WTC11 (cell line): ENCODE results near the gene UGGT1. TPM values are rescaled to one million over a fixed set of nuclear protein-coding genes. Genes with fewer than 3 reads are reported as not detected.

Experiments used
- ATAC-seq: fragments of 200-7000 bp; cut with Tn5 transposase; 2 replicates; pipeline ENCODE4 v1.10.0; 2021; ENCODE audit warnings: mild to moderate bottlenecking, moderate library complexity
- CTCF ChIA-PET: fragments of 300-600 bp; sonication (Branson Sonifier 250); formaldehyde crosslinking; loops from one replicate; lab custom pipeline; 2021; ENCODE audit warnings: antibody characterized with exemption; lab: Charles Lee
- POLR2A ChIA-PET: fragments of 350-600 bp; sonication (Branson Sonifier 250); formaldehyde crosslinking; loops from one replicate; lab custom pipeline; 2021; ENCODE audit warnings: antibody characterized with exemption; lab: Charles Lee
- DNase-seq: peaks from one replicate; pipeline ENCODE4 v3.0.0; 2021; ENCODE audit warnings: low spot score
- H3K27ac Mint-ChIP-seq: 2 replicates; pipeline ENCODE4 v1.8.0; 2021; ENCODE audit warnings: mixed read lengths
- H3K27me3 Mint-ChIP-seq: 2 replicates; pipeline ENCODE4 v1.8.0; 2021; ENCODE audit warnings: low read depth, mild to moderate bottlenecking, moderate library complexity, mixed read lengths
- H3K36me3 Mint-ChIP-seq: 2 replicates; pipeline ENCODE4 v1.8.0; 2021; ENCODE audit warnings: mixed read lengths
- H3K4me1 Mint-ChIP-seq: 2 replicates; pipeline ENCODE4 v1.8.0; 2022; ENCODE audit warnings: mixed read lengths
- H3K4me3 Mint-ChIP-seq: 2 replicates; pipeline ENCODE4 v1.8.0; 2021; ENCODE audit warnings: mild to moderate bottlenecking, moderate library complexity, mixed read lengths
- H3K9me3 Mint-ChIP-seq: 2 replicates; pipeline ENCODE4 v1.8.0; 2021; ENCODE audit warnings: mixed read lengths
- ELF4 ChIP-seq: sonication (generic); formaldehyde crosslinking; IDR thresholded peaks from 2 replicates; pipeline ENCODE4 v1.8.1; 2022; ENCODE audit warnings: low read depth, mild to moderate bottlenecking, moderate library complexity, missing genetic modification reagents
- FOXK1 ChIP-seq: sonication (generic); formaldehyde crosslinking; IDR thresholded peaks from 2 replicates; pipeline ENCODE4 v1.8.0; 2022; ENCODE audit warnings: mild to moderate bottlenecking, moderate library complexity, missing genetic modification reagents
- GABPB1 ChIP-seq: sonication (generic); formaldehyde crosslinking; IDR thresholded peaks from 2 replicates; pipeline ENCODE4 v1.8.1; 2023; ENCODE audit warnings: mild to moderate bottlenecking, missing genetic modification reagents
- HMGA2 ChIP-seq: fragments of 250-450 bp; sonication (Bioruptor Pico); IDR thresholded peaks from 2 replicates; pipeline ENCODE4 v1.4.0; 2021; ENCODE audit warnings: mild to moderate bottlenecking, moderate library complexity
- MYBL2 ChIP-seq: sonication (generic); formaldehyde crosslinking; IDR thresholded peaks from 2 replicates; pipeline ENCODE4 v1.8.1; 2023; ENCODE audit warnings: mild to moderate bottlenecking, moderate library complexity, missing genetic modification reagents
- NFYB ChIP-seq: sonication (generic); formaldehyde crosslinking; conservative IDR thresholded peaks from 2 replicates; pipeline ENCODE4 v1.8.0; 2022; ENCODE audit warnings: low read depth, missing genetic modification reagents
- SP1 ChIP-seq: sonication (generic); formaldehyde crosslinking; conservative IDR thresholded peaks from 2 replicates; pipeline ENCODE4 v1.8.1; 2022; ENCODE audit warnings: missing genetic modification reagents
- ZNF138 ChIP-seq: sonication (generic); formaldehyde crosslinking; conservative IDR thresholded peaks from 2 replicates; pipeline ENCODE4 v1.8.1; 2022; ENCODE audit warnings: mild to moderate bottlenecking, moderate library complexity, missing genetic modification reagents
- ZNF416 ChIP-seq: fragments of 250-450 bp; sonication (Bioruptor Pico); IDR thresholded peaks from 2 replicates; pipeline ENCODE4 v1.9.0; 2021; ENCODE audit warnings: mild to moderate bottlenecking, inconsistent platforms
- total RNA-seq: library from RNA; stranded (reverse); gene quantifications from 3 replicates; pipeline ENCODE4 v1.2.3, GENCODE V29; 2021
- TF ChIP-seq, protein P1 (sequence below): fragments of 250-450 bp; sonication (Bioruptor Pico); conservative IDR thresholded peaks from 2 replicates; pipeline ENCODE4 v1.9.0; 2021; ENCODE audit warnings: mild to moderate bottlenecking
- TF ChIP-seq, protein P2 (sequence below): sonication (generic); formaldehyde crosslinking; IDR thresholded peaks from 2 replicates; pipeline ENCODE4 v1.8.1; 2023; ENCODE audit warnings: mild to moderate bottlenecking, missing genetic modification reagents, moderate library complexity
- TF ChIP-seq, protein P3 (sequence below): sonication (generic); formaldehyde crosslinking; IDR thresholded peaks from 2 replicates; pipeline ENCODE4 v1.8.0; 2023; ENCODE audit warnings: missing genetic modification reagents
- TF ChIP-seq, protein P4 (sequence below): sonication (generic); formaldehyde crosslinking; IDR thresholded peaks from 2 replicates; pipeline ENCODE4 v1.8.1; 2022; ENCODE audit warnings: missing genetic modification reagents, borderline replicate concordance

The UGGT1 gene
- total RNA-seq, 1 experiment from 2014 or later, result 57.9 TPM

DNA sequence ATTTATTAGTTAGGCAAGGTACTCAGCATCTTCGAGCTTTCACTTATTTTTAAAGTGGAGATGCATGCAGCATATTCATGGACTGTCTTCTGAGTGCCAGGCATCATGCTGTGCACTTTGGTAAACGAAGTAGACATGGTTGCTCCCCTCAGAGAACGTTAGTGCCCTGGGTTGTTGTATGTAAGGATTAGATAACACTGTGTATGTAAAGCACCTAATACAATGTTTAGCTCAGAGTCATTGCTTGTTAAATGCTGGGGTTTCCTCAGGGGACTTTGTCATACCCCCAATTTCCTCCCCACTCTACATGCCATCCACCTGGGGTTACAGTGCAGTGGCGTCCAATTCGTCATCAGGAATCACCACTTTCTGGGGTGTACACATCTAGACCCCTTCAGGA is 2.8 kb downstream of the UGGT1 start (continued):
- TF ChIP-seq, protein P1, sequence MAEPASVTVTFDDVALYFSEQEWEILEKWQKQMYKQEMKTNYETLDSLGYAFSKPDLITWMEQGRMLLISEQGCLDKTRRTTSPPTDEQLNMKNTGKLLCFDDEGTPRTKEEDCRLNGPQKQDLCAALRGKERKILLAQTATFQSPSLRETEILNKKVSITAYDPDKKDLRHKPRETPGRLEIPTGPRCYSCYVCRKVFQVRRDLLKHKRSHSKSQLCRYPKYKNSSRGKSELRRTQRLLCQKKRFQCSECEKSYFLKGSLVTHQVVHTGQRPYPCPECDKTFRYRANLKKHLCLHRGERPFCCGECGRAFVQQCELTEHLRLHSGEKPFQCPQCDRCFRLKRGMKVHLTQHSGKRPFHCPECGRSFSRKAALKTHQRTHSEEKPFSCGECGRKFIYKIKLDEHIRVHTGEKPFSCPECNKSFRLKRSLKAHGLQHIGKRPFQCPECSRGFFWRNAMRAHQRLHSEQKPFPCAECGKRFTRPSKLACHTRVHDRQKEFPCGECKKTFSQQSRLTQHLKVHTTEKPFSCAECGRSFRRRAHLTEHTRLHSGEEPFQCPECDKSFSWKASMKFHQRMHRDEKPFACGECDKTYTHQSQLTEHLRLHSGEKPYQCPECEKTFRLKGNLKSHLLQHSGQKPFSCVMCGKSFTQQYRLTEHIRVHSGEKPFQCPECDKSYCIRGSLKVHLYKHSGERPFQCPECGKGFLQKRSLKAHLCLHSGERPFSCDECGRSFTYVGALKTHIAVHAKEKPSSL, result no peak
- no peak for TF ChIP-seq ZNF416
- no peak for TF ChIP-seq MYBL2 (CRISPR knock-in tag)
- no peak for TF ChIP-seq NFYB (CRISPR knock-in tag)
- TF ChIP-seq, protein P2, sequence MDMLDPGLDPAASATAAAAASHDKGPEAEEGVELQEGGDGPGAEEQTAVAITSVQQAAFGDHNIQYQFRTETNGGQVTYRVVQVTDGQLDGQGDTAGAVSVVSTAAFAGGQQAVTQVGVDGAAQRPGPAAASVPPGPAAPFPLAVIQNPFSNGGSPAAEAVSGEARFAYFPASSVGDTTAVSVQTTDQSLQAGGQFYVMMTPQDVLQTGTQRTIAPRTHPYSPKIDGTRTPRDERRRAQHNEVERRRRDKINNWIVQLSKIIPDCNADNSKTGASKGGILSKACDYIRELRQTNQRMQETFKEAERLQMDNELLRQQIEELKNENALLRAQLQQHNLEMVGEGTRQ (CRISPR knock-in tag), result no peak

DNA sequence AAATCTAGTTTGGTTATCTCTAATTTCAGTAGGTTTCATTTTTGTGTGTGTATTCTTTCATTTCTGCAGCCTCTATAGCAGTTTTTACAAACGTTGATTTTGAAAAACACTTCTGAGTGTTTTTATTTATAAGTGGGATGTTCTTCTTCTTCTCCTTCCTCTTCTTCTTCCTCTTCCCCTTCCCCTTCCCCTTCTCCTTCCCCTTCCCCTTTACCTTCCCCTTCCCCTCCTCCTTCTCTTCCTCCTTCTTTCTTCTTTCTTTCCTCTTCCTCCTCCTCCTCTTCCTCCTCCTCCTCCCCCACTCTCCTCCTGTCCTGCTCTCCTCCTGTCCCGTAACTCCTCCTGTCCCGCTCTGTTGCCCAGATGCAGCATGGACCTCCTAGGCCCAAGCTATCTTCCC is 4.2 kb downstream of the UGGT1 start:
- no peak for DNase-seq
- no peaks in the 10 kb centered on the region for H3K9me3 Mint-ChIP-seq

DNA sequence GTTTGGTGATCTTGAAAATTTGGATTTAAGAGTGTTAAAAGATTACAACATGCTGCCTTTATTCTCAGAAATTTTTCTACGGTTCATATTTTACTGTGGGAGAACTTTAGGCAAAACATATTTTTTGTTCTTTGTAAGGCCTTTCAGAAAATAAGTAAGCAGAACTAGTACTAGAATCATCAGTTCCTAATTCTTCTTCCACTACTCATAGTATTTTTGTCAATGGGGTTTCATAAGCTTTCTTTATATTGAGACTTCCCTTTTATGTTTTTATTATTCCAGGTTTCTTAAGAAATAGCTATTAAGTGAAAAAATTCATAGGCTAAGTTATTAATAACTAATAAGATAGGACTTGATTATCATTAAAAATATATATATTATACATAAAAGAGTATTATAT is 12.4 kb downstream of the UGGT1 start:
- DNase-seq, result no peak
- no peak for TF ChIP-seq SP1 (CRISPR knock-in tag)
- POLR2A ChIA-PET, result no interaction called here
- no peak overlapping the region for H3K4me3 Mint-ChIP-seq
- H3K36me3 Mint-ChIP-seq, result peaks cover 27% of the 10 kb centered on the region
- H3K27ac Mint-ChIP-seq, result no peak overlapping the region
- H3K27me3 Mint-ChIP-seq, result no peaks in the 10 kb centered on the region
- H3K4me1 Mint-ChIP-seq, result peaks cover 10% of the 10 kb centered on the region
- ATAC-seq, result no peak
- CTCF ChIA-PET, result interaction anchor here (1.4 kb wide), 1 partner anchor 40 kb away, joined by 4 read pairs; no protein-coding TSS in a partner anchor
- H3K9me3 Mint-ChIP-seq, result no peaks in the 10 kb centered on the region

More for the DNA sequence above, 4.2 kb downstream of the UGGT1 start:
- peaks cover 20% of the 10 kb centered on the region for H3K36me3 Mint-ChIP-seq
- H3K27me3 Mint-ChIP-seq, result no peaks in the 10 kb centered on the region
- POLR2A ChIA-PET, result no interaction called here
- ATAC-seq, result no peak
- no peak overlapping the region for H3K4me3 Mint-ChIP-seq
- CTCF ChIA-PET, result no interaction called here
- TF ChIP-seq, protein P3, sequence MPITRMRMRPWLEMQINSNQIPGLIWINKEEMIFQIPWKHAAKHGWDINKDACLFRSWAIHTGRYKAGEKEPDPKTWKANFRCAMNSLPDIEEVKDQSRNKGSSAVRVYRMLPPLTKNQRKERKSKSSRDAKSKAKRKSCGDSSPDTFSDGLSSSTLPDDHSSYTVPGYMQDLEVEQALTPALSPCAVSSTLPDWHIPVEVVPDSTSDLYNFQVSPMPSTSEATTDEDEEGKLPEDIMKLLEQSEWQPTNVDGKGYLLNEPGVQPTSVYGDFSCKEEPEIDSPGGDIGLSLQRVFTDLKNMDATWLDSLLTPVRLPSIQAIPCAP (CRISPR knock-in tag), result no peak
- no peak for TF ChIP-seq SP1 (CRISPR knock-in tag)
- TF ChIP-seq ZNF138 (CRISPR knock-in tag), result no peak
- no peak for TF ChIP-seq GABPB1 (CRISPR knock-in tag)
- TF ChIP-seq FOXK1 (CRISPR knock-in tag), result no peak
- peaks cover 13% of the 10 kb centered on the region; the same call in 1 of the 2 replicates for H3K4me1 Mint-ChIP-seq
- peak overlapping the region; percentile 23; the same call in 1 of the 2 replicates for H3K27ac Mint-ChIP-seq

DNA sequence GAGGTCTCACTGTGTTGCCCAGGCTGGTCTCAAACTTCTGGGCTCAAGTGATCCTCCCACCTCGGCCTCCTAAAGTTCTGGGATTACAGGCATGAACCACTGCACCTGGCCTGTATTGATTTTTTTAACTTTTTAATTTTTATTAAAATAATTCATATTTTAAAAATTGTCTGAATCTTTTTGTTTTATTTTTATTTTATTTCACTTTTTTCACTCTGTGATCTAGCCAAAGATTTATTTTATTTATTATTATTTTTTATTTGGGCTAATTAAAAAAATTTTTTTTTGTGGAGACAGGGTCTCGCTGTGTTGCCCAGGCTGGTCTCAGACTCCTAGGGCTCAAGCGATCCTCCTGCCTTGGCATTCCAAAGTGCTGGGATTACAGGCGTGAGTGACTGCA is 14.1 kb downstream of the UGGT1 start:
- ChIA-PET CTCF (interaction anchor here (0.9 kb wide), 1 partner anchor 13 kb away, joined by 3 read pairs; the partner anchor contains the start of gene UGGT1), POLR2A (no interaction called here)
- no peak for ATAC-seq
- DNase-seq, result no peak
- no peak for TF ChIP-seq ELF4 (CRISPR knock-in tag)
- TF ChIP-seq HMGA2 (CRISPR knock-in tag), result peak; percentile 97
- TF ChIP-seq, protein P4, sequence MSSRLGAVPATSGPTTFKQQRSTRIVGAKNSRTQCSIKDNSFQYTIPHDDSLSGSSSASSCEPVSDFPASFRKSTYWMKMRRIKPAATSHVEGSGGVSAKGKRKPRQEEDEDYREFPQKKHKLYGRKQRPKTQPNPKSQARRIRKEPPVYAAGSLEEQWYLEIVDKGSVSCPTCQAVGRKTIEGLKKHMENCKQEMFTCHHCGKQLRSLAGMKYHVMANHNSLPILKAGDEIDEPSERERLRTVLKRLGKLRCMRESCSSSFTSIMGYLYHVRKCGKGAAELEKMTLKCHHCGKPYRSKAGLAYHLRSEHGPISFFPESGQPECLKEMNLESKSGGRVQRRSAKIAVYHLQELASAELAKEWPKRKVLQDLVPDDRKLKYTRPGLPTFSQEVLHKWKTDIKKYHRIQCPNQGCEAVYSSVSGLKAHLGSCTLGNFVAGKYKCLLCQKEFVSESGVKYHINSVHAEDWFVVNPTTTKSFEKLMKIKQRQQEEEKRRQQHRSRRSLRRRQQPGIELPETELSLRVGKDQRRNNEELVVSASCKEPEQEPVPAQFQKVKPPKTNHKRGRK (CRISPR knock-in tag), result no peak
- Mint-ChIP-seq H3K36me3 (peaks cover 25% of the 10 kb centered on the region), H3K4me3 (no peak overlapping the region), H3K27me3 (no peaks in the 10 kb centered on the region), H3K9me3 (no peaks in the 10 kb centered on the region), H3K4me1 (peaks cover 10% of the 10 kb centered on the region), H3K27ac (no peak overlapping the region)
